ENCODE results near the gene HLA-DQA1. TPM values are rescaled to one million over a fixed set of nuclear protein-coding genes. Genes with fewer than 3 reads are reported as not detected.

The HLA-DQA1 gene
- total and polyA plus RNA-seq, 9 of the 15 experiments (the other 6 are each of a cell fraction or from before 2014, with no cell fraction given) = 0.04 to 0.49 TPM; not detected in 7

DNA sequence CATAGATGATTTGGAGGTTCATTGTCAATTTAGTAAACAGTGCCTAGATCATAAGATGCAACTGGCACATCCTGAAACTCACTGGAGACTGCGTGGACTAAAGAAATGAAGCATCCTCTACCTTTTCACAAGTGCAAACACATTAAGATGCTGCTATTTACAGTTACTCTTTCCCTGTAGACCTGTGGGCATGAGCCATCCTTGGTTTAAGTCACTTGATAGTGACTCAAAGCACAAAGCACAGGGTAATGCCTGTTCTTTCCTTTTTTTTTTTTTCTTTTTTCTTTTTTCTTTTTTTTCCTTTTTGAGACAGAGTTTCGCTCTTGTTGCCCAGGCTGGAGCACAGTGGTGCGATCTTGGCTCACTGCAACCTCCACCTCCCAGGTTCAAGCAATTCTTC lies 10.0 kb upstream of the HLA-DQA1 start (continued):
- TF ChIP-seq CTCF (IDR thresholded peaks at IDR 0.05 in 2 of 3, conservative IDR thresholded peaks at IDR 0.05 in 1 of 3; ENCODE audit: insufficient read depth in 2 of 3, low read depth in 1 of 3, low read length in 3 of 3) (no peak), ETS2 (tag; IDR thresholded peaks at IDR 0.05; ENCODE audit: borderline replicate concordance, poor library complexity, severe bottlenecking) (no peak)

- WGBS (ENCODE audit: insufficient coverage, low coverage, missing lambda C conversion rate) = 0% methylated on average over 3 of the region's 3 CpGs
- Histone ChIP-seq H3K9me3 (replicated peaks; ENCODE audit: control insufficient read depth, insufficient read depth, low read depth, low read length) (no peaks in the 10 kb centered on the region), H4K20me1 (replicated peaks; ENCODE audit: control insufficient read depth, insufficient read depth, low read length) (no peaks in the 10 kb centered on the region), H3K4me1 (replicated peaks in 1 of 2; ENCODE audit: control insufficient read depth in 2 of 2, insufficient read depth in 2 of 2, low read length in 2 of 2) (no peaks in the 10 kb centered on the region), H3K9ac (ENCODE audit: insufficient read depth in 1 of 2, low read depth in 2 of 2, low read length in 2 of 2) (no peak overlapping the region), H3K9me1 (ENCODE audit: control insufficient read depth, insufficient read depth, low read length) (no peaks in the 10 kb centered on the region), H2AFZ (ENCODE audit: low read depth, low read length) (no peak overlapping the region), H3K4me3 (no peak overlapping the region), H3K27ac (ENCODE audit: extremely low read depth, low read depth, low read length) (no peak overlapping the region), H3K4me2 (ENCODE audit: insufficient read depth, low read length) (no peak overlapping the region), H3K27me3 (ENCODE audit: control insufficient read depth in 2 of 2, insufficient read depth in 2 of 2, low read length in 2 of 2) (no peaks in the 10 kb centered on the region), H3K79me2 (ENCODE audit: control insufficient read depth, insufficient read depth, low read length) (no peaks in the 10 kb centered on the region), H3K36me3 (ENCODE audit: control insufficient read depth, insufficient read depth, low read length) (no peaks in the 10 kb centered on the region)
- intact Hi-C loops (cut with micrococcal nuclease) = no loop called here
- no peak for ATAC-seq
- DNase-seq (ENCODE audit: extremely low read depth in 1 of 4, low spot score in 3 of 4) = no peak
- in situ Hi-C loops (cut with MboI) = no loop called here
- CTCF ChIA-PET (ENCODE audit: low intra/inter-chr PET ratio) = no interaction called here
- no TSS peak for BruUV-seq (replicated peaks)
- FAIRE-seq = no peak
- POLR2A ChIA-PET = interaction anchor here (0.6 kb wide), 1 partner anchor 226 kb away, joined by 5 read pairs; the partner anchor contains the start of gene TAP1
- no peak for TF ChIP-seq ZNF212 (CRISPR knock-in tag; IDR thresholded peaks at IDR 0.05)
- TF ChIP-seq TCF3 (CRISPR knock-in tag; IDR thresholded peaks at IDR 0.05) = no peak
- TF ChIP-seq NFYB (IDR thresholded peaks at IDR 0.05; ENCODE audit: extremely low read depth, insufficient read length) = peak; percentile 45
- TF ChIP-seq E2F4 (CRISPR knock-in tag; IDR thresholded peaks at IDR 0.05; ENCODE audit: low read depth) = no peak
- no peak for TF ChIP-seq SIN3A (IDR thresholded peaks at IDR 0.05; ENCODE audit: borderline replicate concordance in 2 of 2, control insufficient read depth in 1 of 2, low read depth in 2 of 2, low read length in 2 of 2)
- TF ChIP-seq HDAC6 (IDR thresholded peaks at IDR 0.05; ENCODE audit: low read depth, low read length) = no peak
- no peak for TF ChIP-seq ZBTB8A (IDR thresholded peaks at IDR 0.05; ENCODE audit: partially characterized antibody)
- TF ChIP-seq HDAC1 (IDR thresholded peaks at IDR 0.05) = no peak
- no peak for TF ChIP-seq CREB5 (CRISPR knock-in tag; IDR thresholded peaks at IDR 0.05)
- no peak for TF ChIP-seq RFX7 (CRISPR knock-in tag; IDR thresholded peaks at IDR 0.05)
- TF ChIP-seq MLLT1 (IDR thresholded peaks at IDR 0.05) = no peak
- TF ChIP-seq ZC3H11A (IDR thresholded peaks at IDR 0.05; ENCODE audit: low read depth, low read length) = no peak
- no peak for TF ChIP-seq PTBP1 (IDR thresholded peaks at IDR 0.05; ENCODE audit: low read depth, low read length)
- peak; percentile 92 for TF ChIP-seq RFX5 (IDR thresholded peaks at IDR 0.05; ENCODE audit: low read depth, low read length)
Measured at GRCh38 chr6:32627831-32628230, 9.4 kb upstream of the HLA-DQA1 start.
